Adrenal gland (tissue), 12 donors: ENCODE results near the gene URB2. TPM values are rescaled to one million over a fixed set of nuclear protein-coding genes. Genes with fewer than 3 reads are reported as not detected.

Experiments
- DNase-seq, 7 donors: peaks; one replicate each; pipeline ENCODE4 v3.0.0-alpha.2; 2019 to 2020
- H3K27ac ChIP-seq, 5 donors: fragments of 200-600 bp; sonication (generic) in 4 of 5; 1 replicate in 3 of 5; 2 replicates in 2 of 5; pipeline versions ENCODE4 v1.5.1 to v1.8.0; 2016 to 2020; ENCODE audit warnings: mild to moderate bottlenecking in 1 of 5
- H3K27me3 ChIP-seq: fragments of 200-600 bp; 2 replicates; pipeline ENCODE4 v1.8.0; 2021
- H3K36me3 ChIP-seq, 2 donors: fragments of 200-600 bp; replicated peaks in 1 of 2; 1 replicate in 1 of 2; 2 replicates in 1 of 2; pipeline versions ENCODE4 v1.5.1 to v1.8.0; 2018 to 2022
- H3K4me1 ChIP-seq, 2 donors: fragments of 200-600 bp; replicated peaks in 1 of 2; 1 replicate in 1 of 2; 2 replicates in 1 of 2; pipeline versions ENCODE4 v1.5.1 to v1.8.0; 2018 to 2021
- H3K4me3 ChIP-seq, 4 donors: fragments of 200-600 bp; sonication (generic) in 3 of 4; one replicate each; pipeline ENCODE4 v1.5.1; 2016 to 2018
- H3K9me3 ChIP-seq, 3 donors: fragments of 200-600 bp; sonication (generic) in 1 of 3; replicated peaks in 1 of 3; 1 replicate in 2 of 3; 2 replicates in 1 of 3; pipeline versions ENCODE4 v1.5.1 to v1.8.0; 2016 to 2021
- POLR2A ChIP-seq, 2 donors: fragments of 450-650 bp; IDR thresholded peaks; one replicate each; pipeline ENCODE4 v1.6.1; 2017; ENCODE audit warnings: antibody characterized with exemption in 2 of 2, mild to moderate bottlenecking in 2 of 2, moderate library complexity in 1 of 2
- WGBS, 4 donors: extraction: QIAGEN DNeasy Blood & Tissue Kit in 2 of 4; methylation state at CpG; one replicate each; pipeline versions ENCODE4 v1.1.5 to v1.1.7; 2013 to 2017; 5-methylcytosine and 5-hydroxymethylcytosine counted together
- intact Hi-C, 2 donors: fragments of 100-400 bp; cut with DNase I; formaldehyde crosslinking; loops; one replicate each; pipeline versions ENCODE4 v1.14.1 to v1.15.0; 2022 to 2023
- polyA plus RNA-seq, 3 donors: library from polyadenylated mRNA; stranded (reverse); fragments of 200-250 nt in 2 of 3; fragments of 350-450 nt in 1 of 3; fragmentation: Illumina TruSeq in 1 of 3; extraction: RNeasy Lipid Tissue Mini Kit (QIAGEN cat#74804) in 1 of 3; gene quantifications; one replicate each; pipeline ENCODE4 v1.2.3, GENCODE V29; 2013 to 2014
- total RNA-seq, 9 donors: library from RNA; depleted of rRNA in 4 of 9; stranded (reverse); fragments of >200 nt in 4 of 9; fragments of 120-200 nt in 1 of 9; fragmentation: NEBNext Ultra II Directional in 1 of 9; extraction: Animal tissue kit (Norgen Biotek cat#: 25700) in 1 of 9; gene quantifications; one replicate each; pipeline versions ENCODE4 v1.1.0 to v1.2.4, GENCODE V29; 2013 to 2023
- TF ChIP-seq, protein P1 (sequence below), 6 experiments: fragments of 450-650 bp in 4 of 6; fragments of 200-600 bp in 2 of 6; sonication (generic) in 1 of 6; IDR thresholded peaks; 1 replicate in 5 of 6; 2 replicates in 1 of 6; pipeline versions ENCODE4 v1.5.1 to v1.8.0; 2016 to 2021; ENCODE audit warnings: antibody characterized with exemption in 6 of 6, mild to moderate bottlenecking in 2 of 6, moderate library complexity in 1 of 6
- donor health status: healthy with polysubstance abuse.
- donor health status: Bipolar disorder and iron deficiency.
- donor health status: DM: yes; HTN: yes; CAD: no.
- donor health status: DM: no; HTN: no; CAD: no.
- donor health status: DM: no; HTN: no; CAD: no.
- donor health status: DM: yes; HTN: yes; CAD: no.

Gene URB2
- total and polyA plus RNA-seq, 12 donors: 2.3 to 10.8 (median 7.3) TPM

DNA sequence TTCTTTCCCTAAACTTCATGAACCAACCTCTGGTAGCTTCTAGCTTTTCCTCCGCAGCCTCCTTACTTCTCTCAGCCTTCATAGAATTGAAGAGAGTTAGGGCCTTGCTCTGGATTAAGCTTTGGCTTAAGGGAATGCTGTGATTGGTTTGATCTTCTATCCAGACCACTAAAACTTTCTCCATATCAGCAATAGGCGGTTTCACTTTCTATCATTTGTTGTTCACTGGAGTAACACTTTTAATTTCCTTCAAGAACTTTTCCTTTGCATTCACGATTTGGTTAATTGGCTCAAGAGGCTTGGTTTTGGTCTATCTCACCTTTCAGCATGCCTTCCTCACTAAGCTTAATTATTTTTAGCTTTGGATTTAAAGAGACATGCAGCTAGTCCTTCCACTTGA is 5.1 kb downstream of the URB2 start:
- H3K4me3 ChIP-seq: no peak overlapping the region
- intact Hi-C loops: no loop called here
- 87 to 92% (median 90%) methylated on average over 3 of the region's 3 CpGs for WGBS, 4 donors
- no peak for TF ChIP-seq POLR2A (IDR thresholded peaks at IDR 0.05)
- TF ChIP-seq, protein P1, sequence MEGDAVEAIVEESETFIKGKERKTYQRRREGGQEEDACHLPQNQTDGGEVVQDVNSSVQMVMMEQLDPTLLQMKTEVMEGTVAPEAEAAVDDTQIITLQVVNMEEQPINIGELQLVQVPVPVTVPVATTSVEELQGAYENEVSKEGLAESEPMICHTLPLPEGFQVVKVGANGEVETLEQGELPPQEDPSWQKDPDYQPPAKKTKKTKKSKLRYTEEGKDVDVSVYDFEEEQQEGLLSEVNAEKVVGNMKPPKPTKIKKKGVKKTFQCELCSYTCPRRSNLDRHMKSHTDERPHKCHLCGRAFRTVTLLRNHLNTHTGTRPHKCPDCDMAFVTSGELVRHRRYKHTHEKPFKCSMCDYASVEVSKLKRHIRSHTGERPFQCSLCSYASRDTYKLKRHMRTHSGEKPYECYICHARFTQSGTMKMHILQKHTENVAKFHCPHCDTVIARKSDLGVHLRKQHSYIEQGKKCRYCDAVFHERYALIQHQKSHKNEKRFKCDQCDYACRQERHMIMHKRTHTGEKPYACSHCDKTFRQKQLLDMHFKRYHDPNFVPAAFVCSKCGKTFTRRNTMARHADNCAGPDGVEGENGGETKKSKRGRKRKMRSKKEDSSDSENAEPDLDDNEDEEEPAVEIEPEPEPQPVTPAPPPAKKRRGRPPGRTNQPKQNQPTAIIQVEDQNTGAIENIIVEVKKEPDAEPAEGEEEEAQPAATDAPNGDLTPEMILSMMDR (IDR thresholded peaks at IDR 0.05): no peak
- H3K27me3 ChIP-seq: no peaks in the 10 kb centered on the region
- H3K4me1 ChIP-seq: peaks cover 6 to 14% of the 10 kb centered on the region in 2 donors
- no peaks in the 10 kb centered on the region for H3K9me3 ChIP-seq
- peaks cover 0 to 20% of the 10 kb centered on the region in 2 donors for H3K36me3 ChIP-seq
- DNase-seq: no peak
- H3K27ac ChIP-seq: no peak overlapping the region

DNA sequence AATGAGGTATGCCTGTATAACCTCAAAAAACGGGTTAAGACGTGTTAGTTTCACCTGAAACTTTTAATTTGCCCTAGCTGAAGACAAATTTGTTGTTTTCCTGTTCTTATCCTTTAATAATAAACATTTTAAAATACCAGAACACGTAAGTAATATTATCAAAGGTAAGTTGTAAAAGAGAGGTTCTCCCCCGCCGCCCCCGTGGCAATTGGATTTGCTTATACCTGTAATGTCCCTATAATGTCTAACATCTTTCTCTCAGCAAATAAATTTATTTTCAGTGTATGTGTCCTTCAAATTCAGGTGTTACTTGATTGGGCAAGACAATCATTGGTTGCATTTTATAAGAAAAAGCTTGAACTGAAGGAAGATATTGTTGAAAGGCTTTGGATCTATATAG is 5.9 kb downstream of the URB2 start:
- no peak overlapping the region for H3K4me3 ChIP-seq
- no peak for DNase-seq
- intact Hi-C loops: no loop called here
- H3K4me1 ChIP-seq: peaks cover under 1 to 8% of the 10 kb centered on the region in 2 donors
- H3K36me3 ChIP-seq: peaks cover 0 to 28% of the 10 kb centered on the region in 2 donors
- H3K27ac ChIP-seq: no peak overlapping the region
- no peaks in the 10 kb centered on the region for H3K9me3 ChIP-seq
- no peaks in the 10 kb centered on the region for H3K27me3 ChIP-seq
- TF ChIP-seq, protein P1 (IDR thresholded peaks at IDR 0.05): no peak
- no peak for TF ChIP-seq POLR2A (IDR thresholded peaks at IDR 0.05)
- WGBS, 4 donors: 96 to 98% (median 97%) methylated on average over 6 of the region's 6 CpGs

DNA sequence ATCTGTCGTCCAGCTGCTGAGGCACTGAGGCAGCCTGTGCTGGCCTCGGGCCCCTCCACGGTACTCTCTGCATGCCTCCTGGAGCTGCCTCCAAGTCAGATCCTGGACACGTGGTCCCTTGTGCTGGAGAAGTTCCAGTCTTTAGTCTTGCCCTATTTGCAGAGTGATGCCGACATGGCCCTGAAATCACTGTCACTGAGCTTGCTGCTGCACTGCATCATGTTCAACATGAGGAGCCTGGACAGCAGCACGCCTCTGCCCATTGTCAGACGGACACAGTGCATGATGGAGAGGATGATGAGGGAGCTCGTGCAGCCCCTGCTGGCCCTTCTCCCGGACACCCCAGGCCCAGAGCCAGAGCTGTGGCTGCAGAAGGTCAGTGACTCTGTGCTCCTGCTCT is 10.0 kb downstream of the URB2 start:
- no peak for TF ChIP-seq POLR2A (IDR thresholded peaks at IDR 0.05)
- TF ChIP-seq, protein P1 (IDR thresholded peaks at IDR 0.05): no peak
- peaks cover 0 to 40% of the 10 kb centered on the region in 2 donors for H3K36me3 ChIP-seq
- H3K27ac ChIP-seq: no peak overlapping the region
- no peaks in the 10 kb centered on the region for H3K27me3 ChIP-seq
- no peaks in the 10 kb centered on the region for H3K4me1 ChIP-seq
- no peak for DNase-seq
- H3K4me3 ChIP-seq: no peak overlapping the region
- 85 to 91% (median 88%) methylated on average over 6 to 9 of the region's 9 CpGs for WGBS, 4 donors
- H3K9me3 ChIP-seq: no peaks in the 10 kb centered on the region
- intact Hi-C loops: no loop called here

DNA sequence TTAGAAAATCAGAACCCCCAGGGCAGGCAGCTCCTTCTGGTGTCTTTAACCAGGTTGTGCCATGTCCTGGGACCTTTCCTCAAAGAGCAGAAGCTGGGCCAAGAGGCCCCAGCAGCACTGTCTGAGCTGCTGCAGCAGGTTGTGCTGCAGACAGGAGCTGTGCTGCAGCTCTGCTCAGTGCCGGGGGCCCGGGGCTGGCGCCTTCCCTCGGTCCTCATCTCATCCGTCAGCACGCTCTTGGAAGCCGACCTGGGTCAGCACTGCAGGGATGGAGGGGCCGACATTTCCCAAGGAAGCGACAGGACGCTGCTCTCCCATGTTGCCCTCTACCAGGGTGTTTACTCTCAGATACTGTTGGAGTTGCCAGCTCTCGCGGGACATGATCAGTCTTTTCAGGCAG is 11.7 kb downstream of the URB2 start:
- H3K36me3 ChIP-seq: peaks cover 0 to 37% of the 10 kb centered on the region in 2 donors
- WGBS, 4 donors: 88 to 94% (median 94%) methylated on average over 12 of the region's 12 CpGs
- no peaks in the 10 kb centered on the region for H3K27me3 ChIP-seq
- no peak for DNase-seq
- no peaks in the 10 kb centered on the region for H3K4me1 ChIP-seq
- intact Hi-C loops: no loop called here
- TF ChIP-seq, protein P1 (IDR thresholded peaks at IDR 0.05): no peak
- no peak for TF ChIP-seq POLR2A (IDR thresholded peaks at IDR 0.05)
- H3K9me3 ChIP-seq: no peaks in the 10 kb centered on the region
- H3K27ac ChIP-seq: no peak overlapping the region
- H3K4me3 ChIP-seq: no peak overlapping the region
